ENCODE measurements around the gene SPNS2.

SPNS2 gene

GRCh38 chr17:4557626-4558346 lies 59.1 kb downstream of the SPNS2 start:
- DNase-seq, result no peak
- in situ Hi-C loops (cut with MboI; ENCODE audit: low pct_unique_long_range_greater_than_20kb, low sequenced_read_pairs), result no loop called here

GRCh38 chr17:4558347-4558971 lies 59.8 kb downstream of the SPNS2 start:
- DNase-seq, result no peak
- in situ Hi-C loops (cut with MboI; ENCODE audit: low pct_unique_long_range_greater_than_20kb, low sequenced_read_pairs), result no loop called here

GRCh38 chr17:4559139-4559791 lies 60.6 kb downstream of the SPNS2 start:
- in situ Hi-C loops (cut with MboI; ENCODE audit: low pct_unique_long_range_greater_than_20kb, low sequenced_read_pairs), result no loop called here
- DNase-seq, result no peak

- in situ Hi-C loops (cut with MboI; ENCODE audit: low pct_unique_long_range_greater_than_20kb, low sequenced_read_pairs), result no loop called here
- DNase-seq, result no peak
Measured at GRCh38 chr17:4559966-4560365, 61.3 kb downstream of the SPNS2 start.

GRCh38 chr17:4560421-4560820 lies 61.7 kb downstream of the SPNS2 start, which contains the start of gene GGT6:
Gene GGT6, minus strand, starts transcription at chr17:4560577. Its CDS starts 56 bp downstream, at chr17:4560521.
- in situ Hi-C loops (cut with MboI; ENCODE audit: low pct_unique_long_range_greater_than_20kb, low sequenced_read_pairs), result no loop called here
- no peak for DNase-seq

GRCh38 chr17:4560837-4561256 lies 62.2 kb downstream of the SPNS2 start:
- in situ Hi-C loops (cut with MboI; ENCODE audit: low pct_unique_long_range_greater_than_20kb, low sequenced_read_pairs), result no loop called here
- no peak for DNase-seq

GRCh38 chr17:4562015-4562969 lies 63.6 kb downstream of the SPNS2 start:
- DNase-seq, result no peak
- in situ Hi-C loops (cut with MboI; ENCODE audit: low pct_unique_long_range_greater_than_20kb, low sequenced_read_pairs), result no loop called here

GRCh38 chr17:4565209-4566141 lies 66.8 kb downstream of the SPNS2 start:
- in situ Hi-C loops (cut with MboI; ENCODE audit: low pct_unique_long_range_greater_than_20kb, low sequenced_read_pairs), result no loop called here

GRCh38 chr17:4566785-4567184 lies 68.1 kb downstream of the SPNS2 start:
- DNase-seq, result peak; percentile 76
- in situ Hi-C loops (cut with MboI; ENCODE audit: low pct_unique_long_range_greater_than_20kb, low sequenced_read_pairs), result no loop called here

More at GRCh38 chr17:4565209-4566141, 66.8 kb downstream of the SPNS2 start:
- DNase-seq, result peak; percentile 75

- DNase-seq, result peak; percentile 47
- in situ Hi-C loops (cut with MboI; ENCODE audit: low pct_unique_long_range_greater_than_20kb, low sequenced_read_pairs), result no loop called here
Measured at GRCh38 chr17:4569591-4569990, 70.9 kb downstream of the SPNS2 start.

- no peak for DNase-seq
- in situ Hi-C loops (cut with MboI; ENCODE audit: low pct_unique_long_range_greater_than_20kb, low sequenced_read_pairs), result no loop called here
Measured at GRCh38 chr17:4572131-4572530, 73.5 kb downstream of the SPNS2 start.

GRCh38 chr17:4573115-4573514 lies 74.4 kb downstream of the SPNS2 start:
- DNase-seq, result no peak
- in situ Hi-C loops (cut with MboI; ENCODE audit: low pct_unique_long_range_greater_than_20kb, low sequenced_read_pairs), result no loop called here

GRCh38 chr17:4573669-4574068 lies 75.0 kb downstream of the SPNS2 start:
- no peak for DNase-seq
- in situ Hi-C loops (cut with MboI; ENCODE audit: low pct_unique_long_range_greater_than_20kb, low sequenced_read_pairs), result no loop called here

GRCh38 chr17:4574448-4575045 lies 75.9 kb downstream of the SPNS2 start:
- in situ Hi-C loops (cut with MboI; ENCODE audit: low pct_unique_long_range_greater_than_20kb, low sequenced_read_pairs), result loop anchor here (25.0 kb wide), 1 partner anchor 313 kb away; the partner anchor contains the start of gene C17orf107
- no peak for DNase-seq

- DNase-seq, result no peak
- in situ Hi-C loops (cut with MboI; ENCODE audit: low pct_unique_long_range_greater_than_20kb, low sequenced_read_pairs), result loop anchor here (25.0 kb wide), 1 partner anchor 311 kb away; the partner anchor contains the start of gene C17orf107
Measured at GRCh38 chr17:4576161-4576558, 77.5 kb downstream of the SPNS2 start.

- no peak for DNase-seq
- in situ Hi-C loops (cut with MboI; ENCODE audit: low pct_unique_long_range_greater_than_20kb, low sequenced_read_pairs), result loop anchor here (25.0 kb wide), 1 partner anchor 310 kb away; the partner anchor contains the start of gene C17orf107
Measured at GRCh38 chr17:4576729-4577322, 78.1 kb downstream of the SPNS2 start.

GRCh38 chr17:4577386-4577993 lies 78.8 kb downstream of the SPNS2 start:
- in situ Hi-C loops (cut with MboI; ENCODE audit: low pct_unique_long_range_greater_than_20kb, low sequenced_read_pairs), result loop anchor here (25.0 kb wide), 1 partner anchor 310 kb away; the partner anchor contains the start of gene C17orf107
- no peak for DNase-seq

All from KBM-7 (cell line).